ENCODE results near the gene SYT13.

DNA sequence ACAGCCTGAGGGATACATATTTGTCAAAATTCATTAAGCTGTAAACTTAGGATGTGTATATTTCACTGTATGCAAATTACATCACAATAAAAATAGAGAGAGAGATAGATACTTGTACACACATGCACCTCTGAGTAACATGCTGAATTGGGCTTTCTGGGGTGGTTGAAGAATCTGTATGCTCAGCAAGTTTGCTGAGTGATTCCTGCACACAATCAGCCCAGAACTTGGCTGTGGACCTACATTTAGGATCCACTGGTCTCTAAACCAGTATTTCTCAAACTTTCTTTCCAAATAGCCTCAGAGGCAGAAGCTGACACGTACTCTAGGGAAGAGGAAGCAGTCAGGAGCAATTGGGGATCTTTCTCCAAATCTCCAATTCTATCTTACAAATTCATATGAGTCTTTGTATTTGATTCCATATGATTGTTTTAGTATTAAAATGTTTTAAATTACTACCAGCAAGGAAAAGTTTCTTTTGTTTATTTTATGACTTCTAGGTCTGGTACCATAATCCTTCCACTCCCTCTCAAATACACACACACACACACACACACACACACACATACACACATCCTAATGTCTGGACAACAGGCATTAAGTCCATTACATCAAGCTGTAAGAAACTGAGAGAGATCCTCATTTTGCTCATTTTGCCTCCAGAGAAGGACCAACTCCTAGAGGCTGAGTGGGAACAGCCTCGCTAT, 20.0 kb downstream of the SYT13 start:
- TF ChIP-seq, protein P1, sequence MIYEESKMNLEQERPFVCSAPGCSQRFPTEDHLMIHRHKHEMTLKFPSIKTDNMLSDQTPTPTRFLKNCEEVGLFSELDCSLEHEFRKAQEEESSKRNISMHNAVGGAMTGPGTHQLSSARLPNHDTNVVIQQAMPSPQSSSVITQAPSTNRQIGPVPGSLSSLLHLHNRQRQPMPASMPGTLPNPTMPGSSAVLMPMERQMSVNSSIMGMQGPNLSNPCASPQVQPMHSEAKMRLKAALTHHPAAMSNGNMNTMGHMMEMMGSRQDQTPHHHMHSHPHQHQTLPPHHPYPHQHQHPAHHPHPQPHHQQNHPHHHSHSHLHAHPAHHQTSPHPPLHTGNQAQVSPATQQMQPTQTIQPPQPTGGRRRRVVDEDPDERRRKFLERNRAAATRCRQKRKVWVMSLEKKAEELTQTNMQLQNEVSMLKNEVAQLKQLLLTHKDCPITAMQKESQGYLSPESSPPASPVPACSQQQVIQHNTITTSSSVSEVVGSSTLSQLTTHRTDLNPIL (CRISPR knock-in tag; IDR thresholded peaks at IDR 0.05; ENCODE audit: low read depth), result no peak
- TF ChIP-seq RARB (CRISPR knock-in tag; IDR thresholded peaks at IDR 0.05), result no peak
- TF ChIP-seq ZNF565 (CRISPR knock-in tag; conservative IDR thresholded peaks at IDR 0.05; ENCODE audit: low read depth), result no peak
- TF ChIP-seq, protein P2, sequence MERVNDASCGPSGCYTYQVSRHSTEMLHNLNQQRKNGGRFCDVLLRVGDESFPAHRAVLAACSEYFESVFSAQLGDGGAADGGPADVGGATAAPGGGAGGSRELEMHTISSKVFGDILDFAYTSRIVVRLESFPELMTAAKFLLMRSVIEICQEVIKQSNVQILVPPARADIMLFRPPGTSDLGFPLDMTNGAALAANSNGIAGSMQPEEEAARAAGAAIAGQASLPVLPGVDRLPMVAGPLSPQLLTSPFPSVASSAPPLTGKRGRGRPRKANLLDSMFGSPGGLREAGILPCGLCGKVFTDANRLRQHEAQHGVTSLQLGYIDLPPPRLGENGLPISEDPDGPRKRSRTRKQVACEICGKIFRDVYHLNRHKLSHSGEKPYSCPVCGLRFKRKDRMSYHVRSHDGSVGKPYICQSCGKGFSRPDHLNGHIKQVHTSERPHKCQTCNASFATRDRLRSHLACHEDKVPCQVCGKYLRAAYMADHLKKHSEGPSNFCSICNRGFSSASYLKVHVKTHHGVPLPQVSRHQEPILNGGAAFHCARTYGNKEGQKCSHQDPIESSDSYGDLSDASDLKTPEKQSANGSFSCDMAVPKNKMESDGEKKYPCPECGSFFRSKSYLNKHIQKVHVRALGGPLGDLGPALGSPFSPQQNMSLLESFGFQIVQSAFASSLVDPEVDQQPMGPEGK (CRISPR knock-in tag; IDR thresholded peaks at IDR 0.05; ENCODE audit: borderline replicate concordance), result no peak
- no peak for TF ChIP-seq ARNTL (CRISPR knock-in tag; IDR thresholded peaks at IDR 0.05; ENCODE audit: borderline replicate concordance, low read depth)
- TF ChIP-seq ZNF8 (CRISPR knock-in tag; IDR thresholded peaks at IDR 0.05), result no peak
- TF ChIP-seq, protein P3, sequence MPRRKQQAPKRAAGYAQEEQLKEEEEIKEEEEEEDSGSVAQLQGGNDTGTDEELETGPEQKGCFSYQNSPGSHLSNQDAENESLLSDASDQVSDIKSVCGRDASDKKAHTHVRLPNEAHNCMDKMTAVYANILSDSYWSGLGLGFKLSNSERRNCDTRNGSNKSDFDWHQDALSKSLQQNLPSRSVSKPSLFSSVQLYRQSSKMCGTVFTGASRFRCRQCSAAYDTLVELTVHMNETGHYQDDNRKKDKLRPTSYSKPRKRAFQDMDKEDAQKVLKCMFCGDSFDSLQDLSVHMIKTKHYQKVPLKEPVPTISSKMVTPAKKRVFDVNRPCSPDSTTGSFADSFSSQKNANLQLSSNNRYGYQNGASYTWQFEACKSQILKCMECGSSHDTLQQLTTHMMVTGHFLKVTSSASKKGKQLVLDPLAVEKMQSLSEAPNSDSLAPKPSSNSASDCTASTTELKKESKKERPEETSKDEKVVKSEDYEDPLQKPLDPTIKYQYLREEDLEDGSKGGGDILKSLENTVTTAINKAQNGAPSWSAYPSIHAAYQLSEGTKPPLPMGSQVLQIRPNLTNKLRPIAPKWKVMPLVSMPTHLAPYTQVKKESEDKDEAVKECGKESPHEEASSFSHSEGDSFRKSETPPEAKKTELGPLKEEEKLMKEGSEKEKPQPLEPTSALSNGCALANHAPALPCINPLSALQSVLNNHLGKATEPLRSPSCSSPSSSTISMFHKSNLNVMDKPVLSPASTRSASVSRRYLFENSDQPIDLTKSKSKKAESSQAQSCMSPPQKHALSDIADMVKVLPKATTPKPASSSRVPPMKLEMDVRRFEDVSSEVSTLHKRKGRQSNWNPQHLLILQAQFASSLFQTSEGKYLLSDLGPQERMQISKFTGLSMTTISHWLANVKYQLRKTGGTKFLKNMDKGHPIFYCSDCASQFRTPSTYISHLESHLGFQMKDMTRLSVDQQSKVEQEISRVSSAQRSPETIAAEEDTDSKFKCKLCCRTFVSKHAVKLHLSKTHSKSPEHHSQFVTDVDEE (CRISPR knock-in tag; IDR thresholded peaks at IDR 0.05), result no peak
- no peak for TF ChIP-seq ZNF70 (CRISPR knock-in tag; IDR thresholded peaks at IDR 0.05)
- no peak for TF ChIP-seq ZFP3 (CRISPR knock-in tag; IDR thresholded peaks at IDR 0.05)

Data from SK-N-SH treated with all-trans-retinoic acid at 6 μM for 48 hours (cell line).